HepG2 (cell line): ENCODE data around the gene STX5. TPM values are rescaled to one million over a fixed set of nuclear protein-coding genes. Genes with fewer than 3 reads are reported as not detected.

ENCODE experiments used
- AHR ChIP-seq: IDR thresholded peaks from 2 replicates; pipeline ENCODE4 v1.6.1; 2018; ENCODE audit warnings: missing genetic modification reagents, missing compliant biosample characterization
- ARID4A ChIP-seq: sonication (generic); formaldehyde crosslinking; IDR thresholded peaks from 2 replicates; pipeline ENCODE4 v1.5.0; 2020; ENCODE audit warnings: mild to moderate bottlenecking, missing genetic modification reagents, borderline replicate concordance
- CREB1 ChIP-seq, 2 experiments: fragments of 450-650 bp in 1 of 2; IDR thresholded peaks; 2 replicates each; pipeline ENCODE4 v1.6.1; 2016 to 2017; ENCODE audit warnings: control low read depth in 1 of 2, mild to moderate bottlenecking in 1 of 2, missing compliant biosample characterization in 1 of 2, missing genetic modification characterization in 1 of 2
- DR1 ChIP-seq: sonication (generic); formaldehyde crosslinking; IDR thresholded peaks from 2 replicates; pipeline ENCODE4 v1.8.0; 2021; ENCODE audit warnings: mild to moderate bottlenecking, missing genetic modification reagents, inconsistent platforms
- HNF4A ChIP-seq: sonication (generic); formaldehyde crosslinking; IDR thresholded peaks from 2 replicates; pipeline ENCODE4 v1.4.0; 2020; ENCODE audit warnings: missing genetic modification reagents
- NFIC ChIP-seq: IDR thresholded peaks from 2 replicates; pipeline ENCODE4 v1.6.1; 2012; ENCODE audit warnings: mild to moderate bottlenecking, low read length, inconsistent platforms
- XRCC5 ChIP-seq: fragments of 200-400 bp; formaldehyde crosslinking; optimal IDR thresholded peaks from 2 replicates; pipeline ENCODE3; 2017; ENCODE audit warnings: mild to moderate bottlenecking, low read length
- ZFP36 ChIP-seq: fragments of 150-350 bp; IDR thresholded peaks from 2 replicates; pipeline ENCODE4 v1.6.1; 2018; ENCODE audit warnings: borderline replicate concordance, low read length, low read depth; ENCODE audit not compliant: partially characterized antibody
- ZKSCAN5 ChIP-seq: sonication (generic); formaldehyde crosslinking; IDR thresholded peaks from 2 replicates; pipeline ENCODE4 v1.5.1; 2020; ENCODE audit warnings: mild to moderate bottlenecking, missing genetic modification reagents
- ZNF296 ChIP-seq: sonication (generic); formaldehyde crosslinking; conservative IDR thresholded peaks from 2 replicates; pipeline ENCODE4 v1.5.0; 2020; ENCODE audit warnings: mild to moderate bottlenecking, missing genetic modification reagents
- ZNF44 ChIP-seq: sonication (generic); formaldehyde crosslinking; IDR thresholded peaks from 2 replicates; pipeline ENCODE4 v1.5.1; 2020; ENCODE audit warnings: mild to moderate bottlenecking, missing genetic modification reagents
- ZNF776 ChIP-seq: sonication (generic); formaldehyde crosslinking; IDR thresholded peaks from 2 replicates; pipeline ENCODE4 v1.4.0; 2020; ENCODE audit warnings: mild to moderate bottlenecking, missing genetic modification reagents
- polyA plus RNA-seq, 8 experiments: library from polyadenylated mRNA; depleted of rRNA in 3 of 8; stranded (reverse) in 7 of 8; unstranded in 1 of 8; fragments of >200 nt; fragmentation: Illumina TruSeq in 4 of 8; extraction: Trizol in 4 of 8; gene quantifications; 2 replicates each; pipeline versions ENCODE4 v1.2.1 to v1.2.3, GENCODE V29; 2011 to 2016; ENCODE audit warnings: low read depth in 4 of 8, missing spikeins in 1 of 8, mixed read lengths in 1 of 8; ENCODE audit not compliant: insufficient read depth in 1 of 8
- total RNA-seq, 5 experiments: library from RNA; depleted of rRNA; stranded (reverse); fragments of >200 nt; fragmentation: Illumina TruSeq; extraction: Trizol; gene quantifications; 2 replicates each; pipeline ENCODE4 v1.2.3, GENCODE V29; 2016; ENCODE audit warnings: low read depth in 1 of 5
- TF ChIP-seq, protein P1 (sequence below): sonication (generic); formaldehyde crosslinking; IDR thresholded peaks from 2 replicates; pipeline ENCODE4 v1.5.0; 2020; ENCODE audit warnings: missing genetic modification reagents
- TF ChIP-seq, protein P2 (sequence below): sonication (generic); formaldehyde crosslinking; IDR thresholded peaks from 2 replicates; pipeline ENCODE4 v1.5.0; 2020; ENCODE audit warnings: mild to moderate bottlenecking, missing genetic modification reagents, borderline replicate concordance

Gene STX5
- total and polyA plus RNA-seq, 2 of the 13 experiments (the other 11 are each of a cell fraction or from before 2014, with no cell fraction given), result 26.9 to 30.0 TPM

DNA sequence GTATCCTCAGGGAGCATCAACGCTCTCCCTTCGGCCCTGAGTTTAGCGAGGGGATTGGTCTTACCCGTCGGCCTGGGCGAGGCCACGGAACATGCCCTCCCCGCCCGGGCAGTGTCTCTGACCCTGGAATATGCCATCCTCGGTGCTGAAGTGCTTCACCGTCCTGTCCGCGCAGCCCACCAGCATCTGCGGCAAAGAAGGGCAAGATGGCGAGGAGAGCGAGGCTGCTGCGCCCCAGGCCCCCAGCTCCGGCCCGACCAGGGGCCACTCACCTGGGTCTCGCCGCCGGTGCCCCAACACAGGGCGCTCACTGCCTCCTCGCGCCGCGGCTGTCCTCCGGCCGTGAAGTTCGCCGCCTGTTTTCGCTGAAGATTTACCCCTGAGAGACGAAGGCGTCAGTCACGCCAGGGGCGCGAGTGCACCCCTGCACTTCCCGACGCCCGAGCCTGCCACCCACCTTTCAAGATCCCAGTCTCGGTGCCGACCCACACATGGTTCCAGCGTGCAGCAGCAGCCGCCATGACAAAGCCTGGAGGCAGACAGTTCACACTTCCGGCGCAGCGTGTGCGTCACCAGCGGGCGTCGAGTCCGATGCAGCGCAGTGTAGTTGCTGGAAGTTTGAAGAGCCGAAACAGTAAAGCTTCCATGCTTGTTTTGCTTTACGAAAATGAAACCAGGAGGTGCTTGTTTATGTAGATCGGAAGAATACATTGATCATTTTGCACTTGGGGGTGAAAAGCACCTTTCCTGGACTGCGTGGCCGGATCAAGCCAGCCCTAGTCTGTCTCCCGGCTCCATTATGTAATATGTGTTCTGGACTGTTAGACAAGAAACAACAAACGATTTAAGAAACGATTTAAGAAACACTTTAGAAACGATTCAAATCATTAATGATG is 7.4 kb upstream of the STX5 start, which contains the start of gene WDR74 (continued):
- TF ChIP-seq CREB1 (IDR thresholded peaks at IDR 0.05) (peak; percentile 98), CREB1 (CRISPR knock-in tag; IDR thresholded peaks at IDR 0.05) (peak; percentile 100), HNF4A (CRISPR knock-in tag) (peak; percentile 31; the same call in 1 of the 2 replicates), ZKSCAN5 (CRISPR knock-in tag) (no peak), ARID4A (CRISPR knock-in tag) (peak; percentile 99), AHR (CRISPR knock-in tag) (0 out of 2 replicates have a peak, but pooled peaks have one; percentile 84), ZNF296 (CRISPR knock-in tag) (0 out of 2 replicates have a peak, but pooled peaks have one; percentile 22), ZFP36 (no peak), ZNF776 (CRISPR knock-in tag) (0 out of 2 replicates have a peak, but pooled peaks have one; percentile 64), DR1 (CRISPR knock-in tag) (no peak), NFIC (peak; percentile 32; the same call in 1 of the 2 replicates), XRCC5 (peak; percentile 54), ZNF44 (CRISPR knock-in tag) (no peak)
- TF ChIP-seq, protein P1, sequence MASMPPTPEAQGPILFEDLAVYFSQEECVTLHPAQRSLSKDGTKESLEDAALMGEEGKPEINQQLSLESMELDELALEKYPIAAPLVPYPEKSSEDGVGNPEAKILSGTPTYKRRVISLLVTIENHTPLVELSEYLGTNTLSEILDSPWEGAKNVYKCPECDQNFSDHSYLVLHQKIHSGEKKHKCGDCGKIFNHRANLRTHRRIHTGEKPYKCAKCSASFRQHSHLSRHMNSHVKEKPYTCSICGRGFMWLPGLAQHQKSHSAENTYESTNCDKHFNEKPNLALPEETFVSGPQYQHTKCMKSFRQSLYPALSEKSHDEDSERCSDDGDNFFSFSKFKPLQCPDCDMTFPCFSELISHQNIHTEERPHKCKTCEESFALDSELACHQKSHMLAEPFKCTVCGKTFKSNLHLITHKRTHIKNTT (CRISPR knock-in tag), result no peak
- TF ChIP-seq, protein P2, sequence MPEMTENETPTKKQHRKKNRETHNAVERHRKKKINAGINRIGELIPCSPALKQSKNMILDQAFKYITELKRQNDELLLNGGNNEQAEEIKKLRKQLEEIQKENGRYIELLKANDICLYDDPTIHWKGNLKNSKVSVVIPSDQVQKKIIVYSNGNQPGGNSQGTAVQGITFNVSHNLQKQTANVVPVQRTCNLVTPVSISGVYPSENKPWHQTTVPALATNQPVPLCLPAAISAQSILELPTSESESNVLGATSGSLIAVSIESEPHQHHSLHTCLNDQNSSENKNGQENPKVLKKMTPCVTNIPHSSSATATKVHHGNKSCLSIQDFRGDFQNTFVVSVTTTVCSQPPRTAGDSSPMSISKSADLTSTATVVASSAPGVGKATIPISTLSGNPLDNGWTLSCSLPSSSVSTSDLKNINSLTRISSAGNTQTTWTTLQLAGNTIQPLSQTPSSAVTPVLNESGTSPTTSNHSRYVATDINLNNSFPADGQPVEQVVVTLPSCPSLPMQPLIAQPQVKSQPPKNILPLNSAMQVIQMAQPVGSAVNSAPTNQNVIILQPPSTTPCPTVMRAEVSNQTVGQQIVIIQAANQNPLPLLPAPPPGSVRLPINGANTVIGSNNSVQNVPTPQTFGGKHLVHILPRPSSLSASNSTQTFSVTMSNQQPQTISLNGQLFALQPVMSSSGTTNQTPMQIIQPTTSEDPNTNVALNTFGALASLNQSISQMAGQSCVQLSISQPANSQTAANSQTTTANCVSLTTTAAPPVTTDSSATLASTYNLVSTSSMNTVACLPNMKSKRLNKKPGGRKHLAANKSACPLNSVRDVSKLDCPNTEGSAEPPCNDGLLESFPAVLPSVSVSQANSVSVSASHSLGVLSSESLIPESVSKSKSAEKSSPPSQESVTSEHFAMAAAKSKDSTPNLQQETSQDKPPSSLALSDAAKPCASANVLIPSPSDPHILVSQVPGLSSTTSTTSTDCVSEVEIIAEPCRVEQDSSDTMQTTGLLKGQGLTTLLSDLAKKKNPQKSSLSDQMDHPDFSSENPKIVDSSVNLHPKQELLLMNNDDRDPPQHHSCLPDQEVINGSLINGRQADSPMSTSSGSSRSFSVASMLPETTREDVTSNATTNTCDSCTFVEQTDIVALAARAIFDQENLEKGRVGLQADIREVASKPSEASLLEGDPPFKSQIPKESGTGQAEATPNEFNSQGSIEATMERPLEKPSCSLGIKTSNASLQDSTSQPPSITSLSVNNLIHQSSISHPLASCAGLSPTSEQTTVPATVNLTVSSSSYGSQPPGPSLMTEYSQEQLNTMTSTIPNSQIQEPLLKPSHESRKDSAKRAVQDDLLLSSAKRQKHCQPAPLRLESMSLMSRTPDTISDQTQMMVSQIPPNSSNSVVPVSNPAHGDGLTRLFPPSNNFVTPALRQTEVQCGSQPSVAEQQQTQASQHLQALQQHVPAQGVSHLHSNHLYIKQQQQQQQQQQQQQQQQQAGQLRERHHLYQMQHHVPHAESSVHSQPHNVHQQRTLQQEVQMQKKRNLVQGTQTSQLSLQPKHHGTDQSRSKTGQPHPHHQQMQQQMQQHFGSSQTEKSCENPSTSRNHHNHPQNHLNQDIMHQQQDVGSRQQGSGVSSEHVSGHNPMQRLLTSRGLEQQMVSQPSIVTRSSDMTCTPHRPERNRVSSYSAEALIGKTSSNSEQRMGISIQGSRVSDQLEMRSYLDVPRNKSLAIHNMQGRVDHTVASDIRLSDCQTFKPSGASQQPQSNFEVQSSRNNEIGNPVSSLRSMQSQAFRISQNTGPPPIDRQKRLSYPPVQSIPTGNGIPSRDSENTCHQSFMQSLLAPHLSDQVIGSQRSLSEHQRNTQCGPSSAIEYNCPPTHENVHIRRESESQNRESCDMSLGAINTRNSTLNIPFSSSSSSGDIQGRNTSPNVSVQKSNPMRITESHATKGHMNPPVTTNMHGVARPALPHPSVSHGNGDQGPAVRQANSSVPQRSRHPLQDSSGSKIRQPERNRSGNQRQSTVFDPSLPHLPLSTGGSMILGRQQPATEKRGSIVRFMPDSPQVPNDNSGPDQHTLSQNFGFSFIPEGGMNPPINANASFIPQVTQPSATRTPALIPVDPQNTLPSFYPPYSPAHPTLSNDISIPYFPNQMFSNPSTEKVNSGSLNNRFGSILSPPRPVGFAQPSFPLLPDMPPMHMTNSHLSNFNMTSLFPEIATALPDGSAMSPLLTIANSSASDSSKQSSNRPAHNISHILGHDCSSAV (CRISPR knock-in tag), result no peak
